ENCODE data around the gene RASA3. TPM values are rescaled to one million over a fixed set of nuclear protein-coding genes. Genes with fewer than 3 reads are reported as not detected.
"Not testable (repeated sequence)": the region's sequence is repeated elsewhere in the genome, so short reads cannot be mapped to it uniquely, and the experiment has no call there.

The RASA3 gene
- total RNA-seq, 1 donor from 2014 or later: 14.6 TPM

GRCh38 chr13:114077099-114077932, 55.1 kb downstream of the RASA3 start:
- Mint-ChIP-seq H3K27me3 (ENCODE audit: low read depth) (no peaks in the 10 kb centered on the region), H3K4me1 (peaks cover 21% of the 10 kb centered on the region), H3K36me3 (no peaks in the 10 kb centered on the region), H3K27ac (peak overlapping the region; percentile 90), H3K9me3 (no peaks in the 10 kb centered on the region), H3K4me3 (no peak overlapping the region)
- no peak for TF ChIP-seq CTCF (IDR thresholded peaks at IDR 0.05; ENCODE audit: unreplicated experiment)
- no peak for DNase-seq (ENCODE audit: low spot score in 2 of 2, unreplicated experiment in 2 of 2)

GRCh38 chr13:114076329-114077090, 55.9 kb downstream of the RASA3 start:
- H3K36me3 Mint-ChIP-seq: no peaks in the 10 kb centered on the region
- H3K27me3 Mint-ChIP-seq (ENCODE audit: low read depth): no peaks in the 10 kb centered on the region
- H3K4me3 Mint-ChIP-seq: no peak overlapping the region
- TF ChIP-seq CTCF (IDR thresholded peaks at IDR 0.05; ENCODE audit: unreplicated experiment): no peak
- no peaks in the 10 kb centered on the region for H3K9me3 Mint-ChIP-seq
- DNase-seq (ENCODE audit: low spot score in 2 of 2, unreplicated experiment in 2 of 2): peak in 1 of 2 experiments; percentile 12
- H3K27ac Mint-ChIP-seq: peak overlapping the region; percentile 90
- H3K4me1 Mint-ChIP-seq: peaks cover 18% of the 10 kb centered on the region

GRCh38 chr13:114075811-114076210, 56.6 kb downstream of the RASA3 start:
- H3K27ac Mint-ChIP-seq; H3K27me3 Mint-ChIP-seq (ENCODE audit: low read depth); DNase-seq (ENCODE audit: low spot score in 2 of 2, unreplicated experiment in 2 of 2); H3K9me3 Mint-ChIP-seq; H3K36me3 Mint-ChIP-seq; H3K4me3 Mint-ChIP-seq: not testable (repeated sequence)
- H3K4me1 Mint-ChIP-seq: peaks cover 16% of the 10 kb centered on the region

- peak in 1 of 2 experiments; percentile 12 for DNase-seq (ENCODE audit: low spot score in 2 of 2, unreplicated experiment in 2 of 2)
- TF ChIP-seq CTCF (IDR thresholded peaks at IDR 0.05; ENCODE audit: unreplicated experiment): no peak
- H3K27ac Mint-ChIP-seq: no peak overlapping the region
Observed at GRCh38 chr13:114074671-114075315, 57.6 kb downstream of the RASA3 start.

GRCh38 chr13:114073881-114074612, 58.4 kb downstream of the RASA3 start:
- no peak for DNase-seq (ENCODE audit: low spot score in 2 of 2, unreplicated experiment in 2 of 2)
- no peak for TF ChIP-seq CTCF (IDR thresholded peaks at IDR 0.05; ENCODE audit: unreplicated experiment)
- H3K4me1 Mint-ChIP-seq: peaks cover 18% of the 10 kb centered on the region
- no peak overlapping the region for H3K4me3 Mint-ChIP-seq
- no peak overlapping the region for H3K27ac Mint-ChIP-seq
- no peaks in the 10 kb centered on the region for H3K9me3 Mint-ChIP-seq
- H3K27me3 Mint-ChIP-seq (ENCODE audit: low read depth): no peaks in the 10 kb centered on the region
- peaks cover 1% of the 10 kb centered on the region for H3K36me3 Mint-ChIP-seq

More at GRCh38 chr13:114074671-114075315, 57.6 kb downstream of the RASA3 start:
- Mint-ChIP-seq H3K36me3 (peaks cover 1% of the 10 kb centered on the region), H3K27me3 (ENCODE audit: low read depth) (no peaks in the 10 kb centered on the region), H3K4me3 (no peak overlapping the region), H3K4me1 (peaks cover 16% of the 10 kb centered on the region), H3K9me3 (no peaks in the 10 kb centered on the region)
